Testis (tissue), 2 donors: Measurements from ENCODE around the gene MTARC2.

Experiments used
- POLR2A ChIP-seq: fragments of 450-650 bp; IDR thresholded peaks from one replicate; pipeline ENCODE4 v1.6.1; 2017; ENCODE audit warnings: antibody characterized with exemption, mild to moderate bottlenecking, moderate library complexity
- TF ChIP-seq, protein P1 (sequence below), 3 experiments: fragments of 450-650 bp in 2 of 3; fragments of 200-600 bp in 1 of 3; sonication (generic) in 1 of 3; IDR thresholded peaks; one replicate each; pipeline ENCODE4 v1.5.1; 2016 to 2019; ENCODE audit warnings: antibody characterized with exemption in 3 of 3, mild to moderate bottlenecking in 2 of 3, moderate library complexity in 1 of 3

GRCh38 chr1:220824031-220824989 is 76.2 kb downstream of the MTARC2 start:
- TF ChIP-seq, protein P1, sequence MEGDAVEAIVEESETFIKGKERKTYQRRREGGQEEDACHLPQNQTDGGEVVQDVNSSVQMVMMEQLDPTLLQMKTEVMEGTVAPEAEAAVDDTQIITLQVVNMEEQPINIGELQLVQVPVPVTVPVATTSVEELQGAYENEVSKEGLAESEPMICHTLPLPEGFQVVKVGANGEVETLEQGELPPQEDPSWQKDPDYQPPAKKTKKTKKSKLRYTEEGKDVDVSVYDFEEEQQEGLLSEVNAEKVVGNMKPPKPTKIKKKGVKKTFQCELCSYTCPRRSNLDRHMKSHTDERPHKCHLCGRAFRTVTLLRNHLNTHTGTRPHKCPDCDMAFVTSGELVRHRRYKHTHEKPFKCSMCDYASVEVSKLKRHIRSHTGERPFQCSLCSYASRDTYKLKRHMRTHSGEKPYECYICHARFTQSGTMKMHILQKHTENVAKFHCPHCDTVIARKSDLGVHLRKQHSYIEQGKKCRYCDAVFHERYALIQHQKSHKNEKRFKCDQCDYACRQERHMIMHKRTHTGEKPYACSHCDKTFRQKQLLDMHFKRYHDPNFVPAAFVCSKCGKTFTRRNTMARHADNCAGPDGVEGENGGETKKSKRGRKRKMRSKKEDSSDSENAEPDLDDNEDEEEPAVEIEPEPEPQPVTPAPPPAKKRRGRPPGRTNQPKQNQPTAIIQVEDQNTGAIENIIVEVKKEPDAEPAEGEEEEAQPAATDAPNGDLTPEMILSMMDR (IDR thresholded peaks at IDR 0.05) = no peak
- no peak for TF ChIP-seq POLR2A
